OCI-LY7 (cell line): ENCODE data around the gene KIF26A.

ENCODE experiments used
- CTCF ChIP-seq: fragments of 200-600 bp; sonication (generic); conservative IDR thresholded peaks from 2 replicates; pipeline ENCODE4 v1.5.1; 2014; ENCODE audit warnings: mild to moderate bottlenecking, antibody characterized with exemption, low read length, moderate library complexity, mixed read lengths
- EZH2phosphoT487 ChIP-seq: fragments of 200-600 bp; sonication (generic); IDR thresholded peaks from 2 replicates; pipeline ENCODE4 v1.6.1; 2018; ENCODE audit warnings: low read depth, borderline replicate concordance, mild to moderate bottlenecking, mixed run types, antibody characterized with exemption, low read length, moderate library complexity, mixed read lengths

GRCh38 chr14:104111301-104112112, 26.9 kb upstream of the KIF26A start:
- TF ChIP-seq CTCF (no peak), EZH2phosphoT487 (no peak)
